GM12873 (cell line): ENCODE data around the gene SUPT3H.

Source experiments
- CTCF ChIP-seq: IDR thresholded peaks from 2 replicates; pipeline ENCODE4 v1.5.1; 2012; ENCODE audit warnings: low read depth, mild to moderate bottlenecking, moderate library complexity, low read length, control low read depth; ENCODE audit not compliant: insufficient read depth; ENCODE audit errors: missing control alignments

The SUPT3H gene

GRCh38 chr6:45351667-45352066 lies 26.1 kb downstream of the SUPT3H start:
- no peak for TF ChIP-seq CTCF

- no peak for TF ChIP-seq CTCF
Measured at GRCh38 chr6:45351076-45351475, 26.7 kb downstream of the SUPT3H start.

GRCh38 chr6:45350186-45350710 lies 27.5 kb downstream of the SUPT3H start:
- no peak for TF ChIP-seq CTCF

DNA sequence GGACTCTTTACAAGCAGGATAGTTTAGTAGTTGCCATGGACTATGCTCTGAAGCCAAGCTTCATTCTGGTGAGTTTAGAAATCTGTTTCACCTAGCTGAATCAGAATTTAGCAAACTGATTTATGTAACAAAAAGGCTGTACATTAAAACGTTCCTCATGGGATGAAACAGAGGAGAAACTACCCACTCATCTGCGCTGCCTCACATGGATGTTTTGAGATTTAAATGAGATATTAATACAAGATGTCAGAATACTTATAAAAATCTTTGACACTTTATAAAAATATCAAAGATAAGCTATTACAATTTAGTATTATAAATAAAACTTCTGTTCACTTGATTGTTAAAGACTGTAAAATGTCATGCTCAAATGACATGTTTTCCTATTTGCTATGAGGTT lies 32.8 kb downstream of the SUPT3H start:
- no peak for TF ChIP-seq CTCF

GRCh38 chr6:45328523-45328922 lies 49.2 kb downstream of the SUPT3H start:
- no peak for TF ChIP-seq CTCF

DNA sequence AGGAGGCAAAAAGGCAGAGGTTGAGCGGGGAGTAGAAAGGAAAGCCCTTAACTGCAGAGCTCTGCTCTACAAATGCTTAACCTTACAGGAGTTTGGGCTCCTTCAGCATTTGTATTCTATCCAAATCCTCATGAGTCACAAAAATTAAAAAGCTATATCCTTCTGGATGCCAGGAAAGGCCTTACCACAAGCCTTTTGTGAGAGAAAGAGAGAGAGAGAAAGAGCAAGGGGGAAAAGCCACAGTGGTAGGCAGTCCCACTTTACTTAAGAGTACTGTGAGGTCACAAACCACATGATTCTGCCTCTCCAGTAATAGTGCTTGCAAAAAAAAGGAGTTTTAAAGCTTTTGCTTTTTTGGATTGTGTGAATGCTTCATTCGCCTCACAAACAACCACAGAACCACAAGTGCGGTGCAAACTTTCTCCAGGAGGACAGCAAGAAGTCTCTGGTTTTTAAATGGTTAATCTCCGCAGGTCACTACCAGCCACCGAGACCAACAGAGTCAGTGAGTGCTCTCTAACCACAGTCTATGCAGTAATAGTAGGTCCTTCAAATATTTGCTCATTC lies 49.7 kb downstream of the SUPT3H start, which contains the start of gene RUNX2:
Gene RUNX2, plus strand, starts transcription at position 375 of the 567 bp plus-strand sequence. CDS start 397 bp downstream, outside the sequence.
- no peak for TF ChIP-seq CTCF

DNA sequence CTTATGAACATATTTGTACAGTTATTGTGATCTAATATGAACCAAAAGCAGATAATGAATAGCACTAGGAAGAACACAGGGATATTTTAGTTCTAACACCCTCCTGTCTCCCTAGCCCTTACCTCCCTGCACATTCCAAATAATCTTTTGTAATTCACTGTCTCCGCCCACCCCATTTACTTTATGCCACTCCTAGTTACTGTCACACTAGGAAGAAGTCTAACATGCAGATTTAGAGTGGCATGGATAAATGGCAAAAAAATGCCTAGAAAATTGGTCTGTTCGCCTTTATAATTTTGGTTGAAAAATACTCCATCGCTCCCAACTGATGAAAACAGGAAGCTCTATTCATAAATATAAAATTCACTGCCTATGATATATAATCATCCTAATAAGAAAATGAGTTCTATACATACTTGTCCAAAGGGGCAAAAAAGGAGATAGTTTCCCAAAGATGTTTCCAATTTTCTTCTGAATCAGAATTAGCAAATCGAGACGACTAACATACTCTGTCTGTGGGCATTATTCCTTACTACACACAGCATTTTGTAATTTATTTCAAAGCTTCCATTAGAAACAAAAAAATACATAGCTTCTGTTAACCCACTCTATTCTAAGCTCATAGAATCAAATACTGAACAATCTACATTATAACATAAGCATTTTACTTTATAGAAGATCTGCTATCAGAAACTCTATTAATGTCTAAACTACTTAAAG lies 50.9 kb downstream of the SUPT3H start:
- no peak for TF ChIP-seq CTCF
